GM18519 (cell line): ENCODE measurements around the gene PRSS58.
A peak's percentile ranks its signal among the peaks of the same experiment; 100 is the strongest.

Source experiments
- ATAC-seq: cut with Tn5 transposase; IDR thresholded peaks from one replicate; pipeline ENCODE4 v1.9.1; 2021; ENCODE audit warnings: mild to moderate bottlenecking, moderate library complexity; ENCODE audit not compliant: unreplicated experiment, low FRiP score

Gene PRSS58, protein sequence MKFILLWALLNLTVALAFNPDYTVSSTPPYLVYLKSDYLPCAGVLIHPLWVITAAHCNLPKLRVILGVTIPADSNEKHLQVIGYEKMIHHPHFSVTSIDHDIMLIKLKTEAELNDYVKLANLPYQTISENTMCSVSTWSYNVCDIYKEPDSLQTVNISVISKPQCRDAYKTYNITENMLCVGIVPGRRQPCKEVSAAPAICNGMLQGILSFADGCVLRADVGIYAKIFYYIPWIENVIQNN

DNA sequence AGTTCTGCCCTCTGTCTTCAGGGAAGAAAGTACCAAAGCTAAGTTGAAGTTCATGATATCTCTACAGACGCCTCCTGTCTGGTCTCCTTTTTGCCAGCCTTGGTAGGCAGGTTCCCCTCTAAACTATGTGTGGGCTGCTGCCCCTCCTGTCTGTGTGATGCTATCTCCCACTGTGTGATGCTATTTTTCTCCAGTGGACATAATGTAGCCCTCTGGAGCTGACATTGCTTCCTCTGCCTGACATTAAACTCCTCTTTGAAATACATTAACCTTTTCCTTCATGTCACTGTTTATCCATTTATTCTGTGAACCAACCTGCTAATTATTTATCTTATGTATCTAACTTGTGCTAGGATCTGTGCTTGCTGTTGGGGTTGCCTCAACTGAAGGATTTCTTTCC is at the start of gene PRSS58:
TSS of gene PRSS58 (minus strand) at position 101 of the 400 bp plus-strand sequence. CDS start 351 bp downstream, outside the sequence.
- no peak for ATAC-seq

DNA sequence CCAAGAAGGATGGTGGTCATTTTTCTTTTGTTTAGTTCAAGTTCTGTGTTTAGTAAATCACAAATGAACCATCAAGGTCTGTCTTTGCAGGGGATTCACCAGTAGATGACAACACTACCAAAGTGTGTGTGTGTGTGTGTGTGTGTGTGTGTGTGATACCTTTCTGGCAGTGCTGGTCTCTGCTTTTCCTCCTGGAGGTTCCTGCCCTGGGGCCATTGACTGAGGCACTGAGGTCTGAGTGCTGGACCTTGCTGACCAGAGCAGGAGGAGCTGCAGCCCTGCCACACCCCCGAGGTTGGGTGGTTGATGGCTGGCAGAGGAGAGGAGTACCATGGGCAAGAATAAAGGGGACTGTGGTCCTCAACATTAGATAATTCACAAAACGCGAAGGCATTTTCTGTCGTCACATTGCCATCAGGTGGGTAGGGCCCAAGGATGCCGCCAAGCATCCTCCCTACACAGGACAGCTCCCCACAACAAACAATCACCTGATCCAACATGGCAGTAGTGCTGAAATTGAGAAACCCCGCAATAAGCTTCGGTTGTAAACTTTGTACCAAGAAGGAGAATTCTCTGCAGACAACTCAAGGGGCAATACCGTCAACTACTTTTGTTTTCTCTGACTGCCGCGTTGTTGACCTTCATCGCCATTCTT is 49.5 kb upstream of the PRSS58 start:
- ATAC-seq: no peak

DNA sequence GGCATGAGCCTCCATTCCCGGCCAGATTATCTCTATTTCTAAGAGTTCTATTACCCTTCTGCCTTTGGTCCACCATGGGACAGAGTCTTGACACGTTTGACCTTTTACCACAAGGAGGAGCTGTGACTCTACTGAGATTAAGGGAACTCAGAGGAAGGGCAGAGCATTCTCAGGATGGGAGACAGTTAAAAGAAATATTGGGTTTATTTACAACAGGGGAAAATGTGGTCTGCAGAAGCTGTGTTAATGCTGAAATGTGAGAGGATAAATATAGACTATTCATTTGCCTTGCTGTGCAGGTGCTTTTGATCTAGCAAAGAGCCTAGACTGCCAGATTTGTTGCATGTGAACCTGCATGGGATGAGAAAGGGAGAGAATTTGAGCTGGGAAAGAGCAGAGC is 45.8 kb upstream of the PRSS58 start:
- ATAC-seq: no peak

DNA sequence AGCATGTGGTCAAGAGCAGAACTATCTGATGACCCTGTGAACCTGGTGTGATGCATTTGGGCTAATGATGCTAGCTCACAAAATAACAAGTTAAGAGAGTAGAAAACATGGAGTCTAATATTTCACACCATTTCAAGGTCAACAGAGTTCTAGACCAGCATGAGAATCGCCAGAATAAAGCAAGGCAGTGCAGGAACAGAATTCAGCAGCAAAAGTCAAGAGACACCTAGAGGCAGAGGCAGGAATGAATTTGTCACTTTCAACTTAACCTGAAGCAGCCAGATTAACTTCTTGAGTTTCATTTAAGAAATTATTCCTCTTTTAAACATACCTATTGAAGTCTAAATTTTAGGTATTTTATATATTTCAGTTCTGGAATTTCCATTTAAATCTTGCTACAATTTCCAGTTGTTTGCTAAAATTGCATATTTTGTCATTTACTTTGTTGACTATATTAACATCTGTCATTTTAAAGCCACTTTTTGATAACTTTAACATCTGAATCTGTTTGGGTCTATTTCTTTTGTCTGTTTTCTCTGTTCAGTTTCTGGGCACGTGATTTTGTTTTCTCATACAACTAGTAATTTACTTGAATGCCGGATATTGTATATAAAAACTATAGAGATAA is 44.2 kb upstream of the PRSS58 start:
- ATAC-seq: peak; percentile 69

DNA sequence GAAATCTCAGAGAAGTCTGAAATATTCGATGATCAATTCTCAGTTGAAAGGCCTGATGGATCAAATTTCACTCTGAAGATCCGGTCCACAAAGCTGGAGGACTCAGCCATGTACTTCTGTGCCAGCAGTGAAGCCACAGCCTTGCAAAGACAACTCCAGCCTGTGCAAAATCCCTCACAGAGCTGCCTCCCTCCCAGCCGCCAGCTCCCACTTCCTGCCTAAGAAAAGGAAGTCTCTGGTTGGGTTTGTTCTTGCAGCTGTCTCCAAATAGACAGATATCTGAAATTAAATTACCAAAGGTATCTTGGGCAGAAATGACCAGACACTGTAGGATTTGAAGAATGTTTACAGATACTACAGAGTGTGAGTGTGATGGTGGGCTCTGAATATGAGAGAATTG is 43.4 kb upstream of the PRSS58 start:
- ATAC-seq: no peak

DNA sequence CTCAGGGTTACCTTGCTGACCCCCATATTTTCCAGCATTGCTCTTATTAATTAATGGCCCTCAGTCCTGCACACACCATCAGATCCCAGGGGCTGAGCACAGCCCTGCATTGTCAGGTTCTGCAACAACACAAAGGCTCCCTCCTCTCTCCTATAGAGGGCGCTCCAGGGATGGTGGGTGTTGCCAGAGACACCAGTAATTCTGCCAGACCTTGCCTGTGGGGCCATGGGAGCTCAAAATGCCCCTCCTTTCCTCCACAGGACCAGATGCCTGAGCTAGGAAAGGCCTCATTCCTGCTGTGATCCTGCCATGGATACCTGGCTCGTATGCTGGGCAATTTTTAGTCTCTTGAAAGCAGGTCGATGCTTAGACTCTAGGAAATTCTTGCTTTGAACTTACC is 42.8 kb upstream of the PRSS58 start:
- no peak for ATAC-seq

DNA sequence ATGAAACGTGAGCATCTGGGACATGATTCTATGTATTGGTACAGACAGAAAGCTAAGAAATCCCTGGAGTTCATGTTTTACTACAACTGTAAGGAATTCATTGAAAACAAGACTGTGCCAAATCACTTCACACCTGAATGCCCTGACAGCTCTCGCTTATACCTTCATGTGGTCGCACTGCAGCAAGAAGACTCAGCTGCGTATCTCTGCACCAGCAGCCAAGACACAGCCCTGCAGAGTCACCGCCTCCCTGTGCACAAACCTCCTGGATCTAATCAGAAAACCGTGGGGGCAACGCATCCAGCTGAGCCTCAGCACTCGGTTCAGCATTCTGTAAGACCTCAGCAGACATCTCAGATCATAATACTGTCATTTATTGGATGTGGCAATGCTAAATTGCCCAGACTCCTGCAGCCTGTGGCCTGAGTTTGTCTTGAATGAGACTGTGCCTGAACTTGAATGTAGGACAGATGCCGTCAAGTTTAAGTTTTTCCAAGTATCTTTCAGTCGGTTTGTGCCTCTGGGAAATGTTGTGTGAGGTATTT is 41.5 kb upstream of the PRSS58 start:
- ATAC-seq: no peak

DNA sequence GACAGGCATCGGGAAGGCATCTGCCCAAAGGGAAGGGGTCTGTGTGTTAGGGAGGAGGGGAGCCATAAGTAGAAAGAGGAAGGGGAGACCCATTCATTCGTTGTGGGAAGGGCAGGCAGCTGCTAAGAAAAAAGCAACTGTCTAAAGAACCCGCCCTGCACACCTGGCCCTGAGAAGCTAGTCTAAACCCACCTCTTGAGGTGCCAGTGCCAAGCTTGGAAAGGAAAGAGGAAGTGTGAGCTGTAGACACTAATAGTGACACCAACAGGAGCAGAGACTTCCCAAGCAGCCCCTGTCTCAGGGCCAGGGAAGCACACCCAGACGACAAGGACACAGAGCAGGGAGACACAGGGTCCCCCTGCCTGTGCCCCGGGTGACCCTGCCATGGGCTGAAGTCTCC is 40.8 kb upstream of the PRSS58 start:
- no peak for ATAC-seq

DNA sequence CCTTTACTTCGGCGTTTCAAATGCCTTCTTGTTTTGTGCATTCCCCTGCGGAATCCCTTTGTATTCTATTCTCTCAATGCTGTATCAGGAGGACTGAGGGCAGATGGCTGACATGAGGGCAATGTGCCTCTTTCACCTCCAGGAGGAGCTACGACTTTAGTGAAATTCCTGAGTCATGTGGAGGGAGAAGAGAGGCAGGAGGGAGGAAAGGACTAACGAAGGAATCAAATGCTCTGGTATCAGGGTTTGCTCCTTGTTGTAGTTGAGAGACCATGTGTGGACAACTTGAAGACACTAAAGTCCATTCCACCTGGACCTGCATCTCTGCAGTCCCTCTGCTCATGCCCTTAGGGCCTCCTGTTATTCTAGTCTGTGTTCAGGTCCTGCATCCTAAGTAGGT is 40.2 kb upstream of the PRSS58 start:
- no peak for ATAC-seq

DNA sequence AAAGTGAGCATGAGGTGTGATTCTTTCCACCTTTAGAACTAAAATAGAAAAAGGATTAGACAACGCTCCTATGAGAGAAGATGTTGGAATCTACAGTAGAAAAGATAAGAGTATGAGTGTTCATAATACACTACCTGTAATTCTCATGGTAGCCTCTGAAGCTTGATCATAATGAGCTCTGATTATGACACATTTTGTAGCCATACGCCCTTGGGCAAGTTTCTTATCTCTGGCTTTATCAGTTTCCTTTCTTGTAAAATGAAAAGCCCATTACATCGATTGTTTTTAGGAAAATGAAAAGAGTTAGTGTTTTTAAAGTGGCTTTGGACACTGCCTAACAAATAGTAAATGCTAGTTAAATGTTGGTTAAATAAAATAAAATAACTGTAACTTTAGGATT is 22.4 kb upstream of the PRSS58 start:
- no peak for ATAC-seq

DNA sequence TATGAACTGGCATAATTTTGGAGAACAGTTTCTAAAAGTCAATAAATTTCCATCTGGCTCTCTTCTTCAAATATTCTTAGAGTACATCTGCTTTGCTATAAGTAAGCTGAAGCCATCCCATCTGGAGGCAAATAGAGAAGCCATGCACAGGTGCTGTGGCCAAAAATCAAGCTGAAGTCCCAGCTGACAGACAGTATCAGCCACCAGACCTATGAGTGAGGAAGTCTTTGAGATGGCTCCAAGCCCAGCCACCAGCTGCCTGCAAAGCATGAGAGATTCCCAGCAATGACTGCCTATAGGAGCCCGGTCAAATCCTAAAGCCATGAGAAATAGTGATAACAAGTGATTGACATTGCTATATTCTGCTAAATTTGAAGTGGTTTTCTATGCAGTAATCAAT is 21.7 kb upstream of the PRSS58 start:
- ATAC-seq: no peak

DNA sequence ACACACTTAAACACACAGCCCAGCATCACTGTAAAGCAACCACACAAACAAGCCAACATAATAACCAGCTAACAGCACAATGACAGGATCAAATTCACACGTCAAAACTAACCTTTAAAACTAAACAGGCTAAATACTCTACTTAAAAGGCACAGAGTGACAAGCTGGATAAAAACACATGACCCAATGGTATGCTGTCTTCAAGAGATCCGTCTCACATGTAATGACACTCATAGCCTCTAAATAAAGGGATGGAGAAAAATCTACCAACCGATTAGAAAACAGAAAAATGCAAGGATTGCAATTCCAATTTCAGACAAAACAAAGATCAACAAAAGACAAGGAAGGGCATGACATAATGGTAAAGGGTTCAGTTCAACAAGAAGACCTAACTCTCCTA is 17.2 kb upstream of the PRSS58 start:
- ATAC-seq: no peak

DNA sequence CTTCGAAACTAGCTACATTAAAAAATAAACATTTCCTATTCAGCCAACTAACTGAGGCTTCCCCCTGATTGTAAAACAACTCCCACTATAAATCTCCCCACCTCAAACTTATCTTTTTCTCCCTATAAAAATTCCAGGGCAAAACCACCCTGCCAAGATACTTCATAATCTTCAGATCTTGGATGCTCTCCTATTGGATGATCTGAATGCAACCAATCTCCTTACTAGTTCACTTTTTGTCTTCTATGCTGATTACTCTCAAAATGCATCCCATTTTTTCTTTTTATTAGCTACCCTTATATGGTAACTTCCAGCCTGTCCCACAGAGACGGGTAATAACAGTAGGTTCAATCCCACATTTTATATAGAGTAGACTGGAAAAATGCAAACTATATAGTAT is 15.0 kb upstream of the PRSS58 start:
- ATAC-seq: no peak

DNA sequence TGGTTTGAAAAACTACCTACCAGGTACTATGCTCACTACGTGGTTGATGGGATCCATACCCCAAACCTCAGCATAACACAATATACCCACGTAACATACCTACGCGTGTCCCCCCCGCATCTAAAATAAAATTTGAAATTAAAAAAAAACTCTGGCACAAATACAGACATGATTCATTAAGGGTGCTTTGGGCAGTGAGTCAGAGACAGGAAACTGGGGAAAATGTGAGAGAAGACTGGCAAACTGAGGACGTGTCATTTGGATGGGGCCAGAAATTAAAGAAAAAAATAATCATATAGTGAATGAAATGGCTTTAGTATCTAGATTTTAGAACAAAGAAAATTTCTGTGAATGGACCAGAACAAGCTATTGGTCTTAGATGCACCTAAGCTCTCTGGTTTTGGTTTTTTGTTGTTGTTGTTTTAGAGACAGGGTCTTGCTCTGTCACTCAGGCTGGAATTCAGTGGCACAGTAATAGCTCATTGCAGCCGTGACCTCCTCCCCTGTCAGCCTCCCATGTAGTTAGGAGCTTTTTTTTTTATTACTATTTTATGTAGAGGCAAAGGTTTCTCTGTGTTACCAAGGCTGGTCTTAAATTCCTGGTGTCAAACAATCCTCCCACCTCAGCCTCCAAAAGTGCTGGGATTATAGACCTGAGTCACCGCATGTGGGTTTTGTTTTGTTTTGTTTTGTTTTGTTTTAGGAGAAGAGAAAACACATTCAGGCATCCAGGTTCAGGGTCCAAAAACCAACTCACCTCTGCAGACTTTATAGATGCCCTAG is 5.9 kb upstream of the PRSS58 start:
- no peak for ATAC-seq

DNA sequence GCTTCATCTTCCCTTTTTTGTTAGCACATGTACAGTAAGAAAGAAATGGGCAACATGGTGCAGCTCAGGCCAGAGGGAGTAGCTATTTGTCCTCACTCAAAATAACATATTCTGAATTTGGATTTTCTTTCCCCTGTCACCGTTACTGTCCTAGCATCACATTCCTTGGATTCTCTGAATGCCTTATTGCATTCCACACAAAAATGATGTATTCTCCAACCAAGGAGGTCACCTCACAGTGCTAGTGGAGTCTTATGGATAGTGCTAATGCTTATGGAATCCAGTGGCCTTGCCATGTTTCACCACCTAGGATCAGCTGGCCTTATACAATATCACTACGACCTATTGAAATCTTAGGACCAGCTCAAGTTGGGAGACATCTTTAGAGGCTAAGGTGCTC is 7.2 kb downstream of the PRSS58 start:
- no peak for ATAC-seq

DNA sequence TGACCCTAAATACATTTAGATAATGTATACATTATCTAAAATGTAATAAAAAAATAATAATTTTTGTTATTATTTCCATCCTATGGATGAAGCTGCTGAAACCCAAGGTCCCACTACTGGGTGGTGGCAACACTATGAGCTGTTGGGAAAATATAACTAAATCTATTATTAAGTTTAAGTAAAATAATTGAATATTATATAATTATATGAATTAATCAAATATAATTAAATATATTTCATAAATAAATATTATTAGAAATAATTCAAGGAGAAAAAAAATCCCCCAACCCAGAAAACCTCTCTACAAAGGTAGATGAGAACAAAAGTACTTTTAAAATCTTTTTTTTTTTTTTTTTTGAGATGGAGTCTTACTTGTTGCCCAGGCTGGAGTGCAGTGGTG is 7.9 kb downstream of the PRSS58 start:
- ATAC-seq: no peak

DNA sequence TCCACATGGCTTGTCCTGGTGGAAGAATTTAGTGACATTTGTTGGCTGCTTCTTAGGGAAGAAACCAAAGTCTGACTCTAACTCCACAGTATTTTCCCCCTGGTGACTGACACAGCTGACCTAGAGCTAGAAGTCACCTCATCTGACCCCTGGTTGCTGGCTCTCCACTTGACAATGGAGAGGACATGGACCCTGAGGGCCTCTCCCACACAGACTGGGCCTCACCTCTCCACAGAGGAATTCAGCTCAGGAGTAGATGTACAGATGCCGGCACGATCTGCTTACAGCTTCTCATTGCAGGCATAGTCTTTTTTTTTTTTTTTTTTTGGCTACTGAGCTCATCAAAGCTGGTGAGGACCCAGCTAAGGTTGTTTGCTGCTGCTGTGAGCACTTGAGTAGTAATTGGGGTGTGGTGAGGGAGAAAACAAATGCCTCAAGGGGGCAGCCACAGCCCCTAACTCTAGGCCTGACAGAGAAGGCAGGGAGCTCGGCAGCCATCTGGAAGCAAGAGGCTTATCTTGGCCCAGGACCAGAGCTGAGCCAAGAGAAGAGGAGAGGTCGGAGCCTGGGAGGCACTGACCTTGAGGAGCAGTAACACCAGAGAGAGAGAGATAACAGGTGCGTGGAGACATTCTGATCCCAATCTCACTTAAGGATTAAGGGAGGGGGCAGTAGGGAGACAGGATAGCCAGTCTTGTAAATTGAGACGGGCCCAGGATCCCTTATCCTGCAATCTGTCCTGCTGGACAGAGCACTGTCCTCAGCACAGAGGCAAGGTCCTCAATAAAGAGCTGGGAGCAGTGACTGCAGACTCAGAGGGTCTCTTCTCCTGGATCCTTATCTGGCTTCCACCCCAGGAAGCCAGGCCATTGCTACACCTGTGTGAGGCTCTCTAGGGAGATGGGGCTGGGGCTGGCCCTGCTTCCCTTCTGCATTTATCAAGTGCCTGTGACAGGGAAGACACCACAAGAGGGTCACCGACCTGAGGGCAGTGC is 9.4 kb downstream of the PRSS58 start:
- ATAC-seq: no peak

DNA sequence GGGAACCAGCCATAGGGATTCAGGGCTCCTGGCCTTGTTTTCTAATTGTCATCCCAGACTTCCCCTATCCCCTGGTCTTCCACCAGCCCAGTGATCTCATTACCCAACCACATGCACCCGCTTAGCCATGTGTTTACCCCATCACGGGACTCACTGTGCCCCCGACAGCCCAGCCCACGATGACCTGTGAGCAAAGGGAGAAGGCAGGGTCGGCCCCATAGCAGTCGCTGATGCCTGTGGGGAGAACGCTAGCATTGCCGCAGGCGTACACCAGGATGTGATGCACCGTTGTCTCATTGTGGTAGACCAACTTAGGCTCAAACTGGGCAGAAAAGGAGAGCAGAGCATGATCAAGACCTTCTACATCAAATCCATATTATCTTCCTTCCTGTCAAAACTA is 14.0 kb downstream of the PRSS58 start:
- no peak for ATAC-seq

DNA sequence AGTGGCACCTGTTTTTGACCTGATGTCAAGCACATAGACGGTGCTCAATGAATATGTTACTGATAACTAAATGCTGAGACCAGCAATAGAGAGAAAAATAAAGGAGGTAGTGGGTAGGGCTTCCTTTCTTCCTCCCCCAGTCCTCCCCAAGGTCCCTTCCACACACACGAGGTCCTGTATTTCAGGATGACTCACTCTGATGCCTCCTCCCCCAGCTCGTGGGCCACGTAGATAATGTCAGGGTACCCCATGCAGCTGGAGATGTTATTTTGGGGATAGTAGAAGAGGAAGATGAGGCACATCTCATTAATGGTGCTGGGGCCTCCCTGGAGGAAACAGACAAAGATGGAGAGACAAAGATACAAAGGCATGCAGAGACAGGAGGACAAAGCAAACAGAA is 17.3 kb downstream of the PRSS58 start:
- ATAC-seq: no peak

DNA sequence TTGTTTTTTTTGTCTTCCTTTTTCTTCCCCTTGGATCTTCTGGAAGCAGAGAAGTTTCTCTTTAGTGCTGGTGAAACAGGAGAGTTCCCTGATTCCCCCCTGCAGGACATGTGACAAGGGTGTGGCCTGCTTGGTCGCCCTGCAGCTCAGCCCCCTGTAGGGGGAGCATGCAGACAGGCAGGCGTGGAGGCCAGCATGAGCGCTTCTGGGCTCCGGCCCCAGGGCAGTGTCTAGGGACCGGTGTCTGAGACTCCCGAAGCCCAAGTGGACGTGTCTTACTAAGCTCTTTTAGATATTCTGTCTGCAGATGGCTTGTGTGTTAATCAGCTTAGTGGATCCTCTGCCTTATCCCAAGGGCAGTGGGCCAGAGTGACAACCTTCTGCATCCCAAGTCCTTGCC is 26.1 kb downstream of the PRSS58 start:
- no peak for ATAC-seq
